Endothelial cell of umbilical vein (primary cell): Measurements from ENCODE around the gene MKLN1. TPM values are rescaled to one million over a fixed set of nuclear protein-coding genes. Genes with fewer than 3 reads are reported as not detected.

Experiments used
- BruUV-seq: library from RNA; stranded (reverse); fragments of 400-500 nt; replicated peaks from 2 replicates; lab custom pipeline; 2021; lab: Mats Ljungman, UMichigan
- CTCF ChIA-PET: fragments of 300-600, 350-600 bp; sonication (Branson Sonifier 250); formaldehyde crosslinking; loops from one replicate; lab custom pipeline; 2021; ENCODE audit warnings: antibody characterized with exemption, inconsistent platforms; lab: Charles Lee
- POLR2A ChIA-PET: fragments of 300-600, 350-600 bp; sonication (Branson Sonifier 250); formaldehyde crosslinking; loops from one replicate; lab custom pipeline; 2021; ENCODE audit warnings: antibody characterized with exemption, inconsistent platforms; lab: Charles Lee
- DNase-seq: peaks from one replicate; pipeline ENCODE4 v3.0.0-alpha.2; 2011; ENCODE audit warnings: low read depth, low spot score
- FAIRE-seq: peaks from 2 replicates; lab custom pipeline; 2011; peaks lifted over from hg19 to GRCh38; lab: Jason Lieb, UNC
- H2AFZ ChIP-seq: 2 replicates; pipeline ENCODE4 v1.6.0; 2012; ENCODE audit warnings: low read depth, low read length, control low read depth, inconsistent platforms
- H3K27ac ChIP-seq: 2 replicates; pipeline ENCODE4 v1.5.1; 2011; ENCODE audit warnings: low read depth, mild to moderate bottlenecking, control low read depth, low read length, moderate library complexity; ENCODE audit not compliant: insufficient read depth
- H3K27me3 ChIP-seq, 2 experiments: 2 replicates each; pipeline versions ENCODE4 v1.6.0 to v1.6.1; 2011; ENCODE audit warnings: low read length in 2 of 2, mixed read lengths in 1 of 2; ENCODE audit not compliant: control insufficient read depth in 2 of 2, insufficient read depth in 2 of 2
- H3K36me3 ChIP-seq, 2 experiments: 2 replicates in 1 of 2; 3 replicates in 1 of 2; pipeline ENCODE4 v1.5.1; 2011; ENCODE audit warnings: low read length in 2 of 2, mild to moderate bottlenecking in 1 of 2, moderate library complexity in 1 of 2; ENCODE audit not compliant: control insufficient read depth in 2 of 2, insufficient read depth in 2 of 2; ENCODE audit errors: extremely low read depth in 1 of 2
- H3K4me1 ChIP-seq: 3 replicates; pipeline ENCODE4 v1.5.1; 2011; ENCODE audit warnings: mild to moderate bottlenecking, low read length; ENCODE audit not compliant: control insufficient read depth, insufficient read depth; ENCODE audit errors: extremely low read depth
- H3K4me2 ChIP-seq: 2 replicates; pipeline ENCODE4 v1.6.1; 2011; ENCODE audit warnings: low read length, control low read depth, mixed read lengths; ENCODE audit not compliant: insufficient read depth
- H3K4me3 ChIP-seq, 3 experiments: fragments of 200-600 bp in 1 of 3; sonication (generic), shearing (Covaris generic) in 1 of 3; replicated peaks in 1 of 3; 2 replicates each; pipeline ENCODE4 v1.5.1; 2011 to 2016; ENCODE audit warnings: control low read depth in 3 of 3, low read length in 3 of 3, mild to moderate bottlenecking in 2 of 3, inconsistent platforms in 1 of 3, low read depth in 1 of 3, moderate library complexity in 1 of 3; ENCODE audit not compliant: insufficient read depth in 1 of 3
- H3K79me2 ChIP-seq: 2 replicates; pipeline ENCODE4 v1.6.0; 2012; ENCODE audit warnings: low read length, inconsistent platforms; ENCODE audit not compliant: control insufficient read depth, insufficient read depth
- H3K9ac ChIP-seq: replicated peaks from 2 replicates; pipeline ENCODE3; 2011; ENCODE audit warnings: low read length, control low read depth; ENCODE audit not compliant: insufficient read depth; ENCODE audit errors: extremely low read depth
- H3K9me1 ChIP-seq: replicated peaks from 3 replicates; pipeline ENCODE4 v1.6.0; 2011; ENCODE audit warnings: mild to moderate bottlenecking, low read length; ENCODE audit not compliant: control insufficient read depth, insufficient read depth; ENCODE audit errors: extremely low read depth
- H3K9me3 ChIP-seq: replicated peaks from 2 replicates; pipeline ENCODE4 v1.5.1; 2012; ENCODE audit warnings: low read length, inconsistent platforms; ENCODE audit not compliant: control insufficient read depth, insufficient read depth
- H4K20me1 ChIP-seq: replicated peaks from 2 replicates; pipeline ENCODE3; 2011; ENCODE audit warnings: mild to moderate bottlenecking, low read length; ENCODE audit not compliant: control insufficient read depth, insufficient read depth; ENCODE audit errors: extremely low read depth
- FOS ChIP-seq: IDR thresholded peaks from 2 replicates; pipeline ENCODE4 v1.6.1; 2011; ENCODE audit warnings: mild to moderate bottlenecking, low read length, moderate library complexity, borderline replicate concordance; ENCODE audit not compliant: insufficient read depth
- dilution Hi-C: fragments of 300-500 bp; cut with MboI; formaldehyde crosslinking; loops from one replicate; pipeline ENCODE4 v1.15.0; 2019; ENCODE audit warnings: low sequenced_read_pairs; ENCODE audit not compliant: extremely low pct_ligation_motif_present
- intact Hi-C: fragments of 100-400 bp; cut with micrococcal nuclease; formaldehyde crosslinking; loops from one replicate; pipeline ENCODE4 v1.10.0; 2022
- polyA plus RNA-seq, 4 experiments: library from polyadenylated mRNA; depleted of rRNA in 3 of 4; stranded (reverse) in 3 of 4; unstranded in 1 of 4; fragments of >200 nt; gene quantifications; 2 replicates each; pipeline versions ENCODE4 v1.2.1 to v1.2.3, GENCODE V29; 2011 to 2012; ENCODE audit warnings: missing spikeins in 1 of 4
- total RNA-seq: library from RNA; stranded (reverse); gene quantifications from 2 replicates; pipeline ENCODE4 v1.2.3, GENCODE V29; 2021
- TF ChIP-seq, protein P1 (sequence below): IDR thresholded peaks from 2 replicates; pipeline ENCODE4 v1.6.1; 2011; ENCODE audit not compliant: insufficient read depth, insufficient read length
- TF ChIP-seq, protein P2 (sequence below), 2 donors: IDR thresholded peaks; 1 replicate in 1 of 2; 2 replicates in 1 of 2; pipeline ENCODE4 v1.5.1; 2011; ENCODE audit warnings: low read length in 2 of 2, mild to moderate bottlenecking in 2 of 2, moderate library complexity in 2 of 2, control low read depth in 1 of 2, inconsistent platforms in 1 of 2, low read depth in 1 of 2; ENCODE audit not compliant: insufficient read depth in 1 of 2; ENCODE audit errors: extremely low read depth in 1 of 2

Gene MKLN1
- total and polyA plus RNA-seq, 2 donors (not counting 3 experiments of a cell fraction or from before 2014, with no cell fraction given): 12.2 to 32.1 TPM

DNA sequence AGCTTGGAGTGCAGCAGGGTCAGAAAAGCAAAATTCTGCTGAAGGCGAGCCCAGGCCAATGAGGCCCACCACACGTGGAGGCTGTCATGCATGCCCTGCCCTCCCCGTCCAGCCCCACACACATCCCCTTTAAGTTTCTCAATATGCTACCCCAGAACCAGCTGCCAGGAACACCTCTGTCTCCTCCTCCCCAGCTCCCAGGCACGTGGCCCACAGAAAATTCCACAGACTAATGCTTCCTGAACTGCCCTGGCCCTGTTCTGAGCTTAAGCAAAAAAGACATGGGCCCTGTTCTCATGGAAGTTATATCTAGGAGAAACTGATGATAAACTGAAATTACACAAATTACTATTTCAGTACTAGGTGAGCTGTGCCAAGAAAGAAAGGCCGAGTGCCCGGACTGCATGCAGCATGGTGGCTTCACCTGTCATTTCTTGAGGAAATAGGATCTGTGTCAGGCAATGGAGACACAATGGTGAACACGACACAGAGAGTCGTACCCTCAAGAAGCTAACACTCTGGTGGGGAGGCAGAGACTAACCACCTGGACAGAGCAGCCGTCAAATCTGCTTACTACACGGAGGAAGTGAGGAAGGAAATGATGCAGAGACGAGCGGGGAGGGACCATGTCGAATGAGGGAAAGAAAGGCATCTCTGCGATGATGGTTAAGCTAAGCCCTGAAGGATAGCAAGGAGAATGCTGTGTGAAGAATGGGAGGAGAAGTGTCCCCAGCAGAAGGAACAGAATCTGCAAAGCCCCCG is 184.3 kb downstream of the MKLN1 start:
- no peak overlapping the region for H2AFZ ChIP-seq
- TSS peak; percentile 18 for BruUV-seq
- dilution Hi-C loops (no loop called here), intact Hi-C loops (loop anchor here (1.0 to 10.0 kb wide), 6 partner anchors 33 to 443 kb away; partner anchors contain the start of gene PODXL)
- no peaks in the 10 kb centered on the region for H3K27me3 ChIP-seq
- FAIRE-seq (peak; percentile 94), DNase-seq (peak; percentile 73)
- no peaks in the 10 kb centered on the region for H4K20me1 ChIP-seq
- ChIA-PET CTCF (interaction anchor here (0.8 to 8.4 kb wide), 16 partner anchors 8 to 145 kb away, joined by 3 to 79 read pairs (median 4); no protein-coding TSS in a partner anchor), POLR2A (interaction anchor here (1.1 kb wide), 1 partner anchor 143 kb away, joined by 4 read pairs; no protein-coding TSS in a partner anchor)
- H3K27ac ChIP-seq: peak overlapping the region; percentile 67
- TF ChIP-seq, protein P1, sequence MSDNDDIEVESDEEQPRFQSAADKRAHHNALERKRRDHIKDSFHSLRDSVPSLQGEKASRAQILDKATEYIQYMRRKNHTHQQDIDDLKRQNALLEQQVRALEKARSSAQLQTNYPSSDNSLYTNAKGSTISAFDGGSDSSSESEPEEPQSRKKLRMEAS: peak; percentile 20
- no peak for TF ChIP-seq FOS
- TF ChIP-seq, protein P2, sequence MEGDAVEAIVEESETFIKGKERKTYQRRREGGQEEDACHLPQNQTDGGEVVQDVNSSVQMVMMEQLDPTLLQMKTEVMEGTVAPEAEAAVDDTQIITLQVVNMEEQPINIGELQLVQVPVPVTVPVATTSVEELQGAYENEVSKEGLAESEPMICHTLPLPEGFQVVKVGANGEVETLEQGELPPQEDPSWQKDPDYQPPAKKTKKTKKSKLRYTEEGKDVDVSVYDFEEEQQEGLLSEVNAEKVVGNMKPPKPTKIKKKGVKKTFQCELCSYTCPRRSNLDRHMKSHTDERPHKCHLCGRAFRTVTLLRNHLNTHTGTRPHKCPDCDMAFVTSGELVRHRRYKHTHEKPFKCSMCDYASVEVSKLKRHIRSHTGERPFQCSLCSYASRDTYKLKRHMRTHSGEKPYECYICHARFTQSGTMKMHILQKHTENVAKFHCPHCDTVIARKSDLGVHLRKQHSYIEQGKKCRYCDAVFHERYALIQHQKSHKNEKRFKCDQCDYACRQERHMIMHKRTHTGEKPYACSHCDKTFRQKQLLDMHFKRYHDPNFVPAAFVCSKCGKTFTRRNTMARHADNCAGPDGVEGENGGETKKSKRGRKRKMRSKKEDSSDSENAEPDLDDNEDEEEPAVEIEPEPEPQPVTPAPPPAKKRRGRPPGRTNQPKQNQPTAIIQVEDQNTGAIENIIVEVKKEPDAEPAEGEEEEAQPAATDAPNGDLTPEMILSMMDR (IDR thresholded peaks at IDR 0.05; ENCODE audit: extremely low read depth in 1 of 2, insufficient read depth in 1 of 2, low read depth in 1 of 2, low read length in 2 of 2): no peak
- peaks cover 49% of the 10 kb centered on the region for H3K79me2 ChIP-seq
- no peaks in the 10 kb centered on the region for H3K9me1 ChIP-seq
- peak overlapping the region; percentile 33 for H3K9ac ChIP-seq
- H3K9me3 ChIP-seq: no peaks in the 10 kb centered on the region
- peaks cover 21% of the 10 kb centered on the region for H3K4me1 ChIP-seq
- peak overlapping the region; percentile 26 for H3K4me2 ChIP-seq
- H3K4me3 ChIP-seq: no peak overlapping the region
- peaks cover 6 to 14% of the 10 kb centered on the region in 2 experiments for H3K36me3 ChIP-seq
